Activated CD8-positive, alpha-beta memory T cell treated with anti-CD3 and anti-CD28 coated beads for 36 hours (primary cell): ENCODE results near the gene ARHGEF2. TPM values are rescaled to one million over a fixed set of nuclear protein-coding genes. Genes with fewer than 3 reads are reported as not detected.

Source experiments
- CTCF ChIA-PET: fragments of 350-600 bp; sonication (Branson Sonifier 250); formaldehyde crosslinking; loops from one replicate; lab custom pipeline; 2021; ENCODE audit warnings: antibody characterized with exemption; lab: Charles Lee
- POLR2A ChIA-PET: fragments of 350-600 bp; sonication (Branson Sonifier 250); formaldehyde crosslinking; loops from one replicate; lab custom pipeline; 2021; ENCODE audit warnings: antibody characterized with exemption; lab: Charles Lee
- total RNA-seq, 2 experiments: library from RNA; stranded (reverse); gene quantifications; one replicate each; pipeline ENCODE4 v1.2.3, GENCODE V29; 2021

Gene ARHGEF2
- total RNA-seq, 2 experiments from 2014 or later: 169 TPM

- ChIA-PET POLR2A (no interaction called here), CTCF (interaction anchor here (0.7 to 1.0 kb wide), 2 partner anchors 65 to 123 kb away, joined by 3 read pairs; no protein-coding TSS in a partner anchor)
These were observed 22.8 kb upstream of the ARHGEF2 start for GRCh38 chr1:156001021-156001661.

- CTCF ChIA-PET: no interaction called here
- POLR2A ChIA-PET: no interaction called here
These were observed 21.6 kb upstream of the ARHGEF2 start for GRCh38 chr1:155999964-156000363.

- CTCF ChIA-PET: interaction anchor here (1.0 to 1.3 kb wide), 2 partner anchors 15 to 71 kb away, joined by 3 read pairs; no protein-coding TSS in a partner anchor
- POLR2A ChIA-PET: no interaction called here
These were observed 17.8 kb upstream of the ARHGEF2 start for GRCh38 chr1:155996166-155996565.

- ChIA-PET POLR2A (no interaction called here), CTCF (interaction anchor here (1.0 kb wide), 1 partner anchor 56 kb away, joined by 3 read pairs; no protein-coding TSS in a partner anchor)
These were observed 15.2 kb upstream of the ARHGEF2 start for GRCh38 chr1:155993595-155993994.

GRCh38 chr1:155990005-155990739, 11.8 kb upstream of the ARHGEF2 start:
- ChIA-PET CTCF (interaction anchor here (0.6 to 4.8 kb wide), 25 partner anchors 13 to 739 kb away, joined by 3 to 49 read pairs (median 3); partner anchors contain the start of genes ARHGEF2, GLMP, KHDC4 and SMG5), POLR2A (interaction anchor here (0.5 to 0.9 kb wide), 2 partner anchors 51 to 53 kb away, joined by 3 to 13 read pairs; no protein-coding TSS in a partner anchor)

DNA sequence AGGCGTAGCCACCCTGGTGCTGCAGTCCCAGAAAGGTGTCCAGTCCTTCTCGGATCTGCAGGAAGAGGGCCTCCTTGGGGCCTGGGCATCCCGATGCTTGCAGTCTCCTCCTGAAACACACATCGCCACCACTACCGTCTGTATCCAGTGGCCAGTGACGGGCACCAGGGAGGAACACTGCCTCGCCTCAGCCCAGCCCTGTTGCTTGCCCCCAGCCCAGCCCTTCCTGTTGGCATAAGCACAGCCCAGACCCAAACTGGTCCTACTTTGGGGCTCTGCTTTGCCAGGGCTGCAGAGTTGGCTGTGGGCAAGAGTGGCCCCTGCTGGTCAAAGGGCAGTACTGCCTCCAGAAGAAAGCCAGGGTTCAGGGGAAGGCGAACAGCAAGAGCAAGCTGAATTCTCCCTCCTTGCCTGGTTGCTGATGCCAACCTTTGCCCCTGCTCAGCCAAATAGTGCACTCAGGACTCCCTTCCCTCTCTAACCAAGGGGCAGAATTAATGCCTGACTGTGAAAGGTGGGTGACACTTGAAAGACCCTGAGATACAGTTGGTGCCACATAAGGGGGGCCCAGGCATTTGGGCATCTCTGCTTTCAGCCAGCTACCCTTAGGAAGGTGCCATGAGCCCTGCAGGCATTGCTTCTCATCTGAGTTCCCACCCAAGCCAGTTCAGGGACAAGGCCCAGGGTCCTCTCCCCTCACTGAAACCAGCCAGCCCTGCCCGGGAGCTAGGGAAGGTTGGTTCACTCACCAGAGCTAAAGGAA, 11.1 kb upstream of the ARHGEF2 start:
- POLR2A ChIA-PET: interaction anchor here (0.5 to 0.9 kb wide), 2 partner anchors 50 to 54 kb away, joined by 3 to 13 read pairs; no protein-coding TSS in a partner anchor
- CTCF ChIA-PET: interaction anchor here (0.6 to 4.8 kb wide), 25 partner anchors 12 to 739 kb away, joined by 3 to 49 read pairs (median 4); partner anchors contain the start of genes ARHGEF2, GLMP, KHDC4 and SMG5

GRCh38 chr1:155984903-155985645, 6.7 kb upstream of the ARHGEF2 start:
- CTCF ChIA-PET: interaction anchor here (0.7 to 2.1 kb wide), 2 partner anchors 19 to 47 kb away, joined by 3 to 5 read pairs; no protein-coding TSS in a partner anchor
- POLR2A ChIA-PET: interaction anchor here (0.5 kb wide), 1 partner anchor 18 kb away, joined by 3 read pairs; no protein-coding TSS in a partner anchor

DNA sequence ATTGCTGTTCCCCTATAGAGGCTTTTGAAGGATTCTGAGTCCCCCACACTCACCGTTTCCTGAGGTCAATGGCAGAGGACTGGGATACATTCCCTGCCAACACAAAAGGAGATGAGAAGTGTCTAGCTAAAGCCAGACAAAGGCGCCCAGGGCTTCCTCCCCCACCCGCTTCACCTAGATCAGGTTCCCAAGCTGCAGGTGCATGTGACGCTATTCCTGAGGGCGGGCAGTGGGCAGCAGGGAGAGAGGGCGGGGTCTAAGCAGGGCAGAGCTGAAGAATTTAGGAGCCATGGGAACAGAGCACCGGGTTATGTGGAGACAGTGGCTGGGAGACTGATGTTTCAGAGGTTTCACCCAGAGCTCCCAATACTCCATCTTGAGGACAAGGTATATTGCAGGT, 6.0 kb upstream of the ARHGEF2 start:
- ChIA-PET POLR2A (interaction anchor here (0.5 kb wide), 1 partner anchor 17 kb away, joined by 3 read pairs; no protein-coding TSS in a partner anchor), CTCF (interaction anchor here (0.6 to 2.1 kb wide), 4 partner anchors 19 to 46 kb away, joined by 3 to 5 read pairs (median 4); no protein-coding TSS in a partner anchor)

- ChIA-PET POLR2A (interaction anchor here (0.6 kb wide), 2 partner anchors 48 to 85 kb away, joined by 4 to 15 read pairs; no protein-coding TSS in a partner anchor), CTCF (interaction anchor here (0.5 to 2.1 kb wide), 7 partner anchors 20 to 147 kb away, joined by 3 to 6 read pairs (median 4); partner anchors contain the start of gene KHDC4)
These were observed 5.1 kb upstream of the ARHGEF2 start for GRCh38 chr1:155983191-155984024.

- CTCF ChIA-PET: interaction anchor here (1.2 to 5.2 kb wide), 3 partner anchors 14 to 48 kb away, joined by 3 to 24 read pairs (median 6); partner anchors contain the start of gene KHDC4
- POLR2A ChIA-PET: interaction anchor here (0.6 kb wide), 1 partner anchor 37 kb away, joined by 3 read pairs; no protein-coding TSS in a partner anchor
These were observed 3.8 kb upstream of the ARHGEF2 start for GRCh38 chr1:155982106-155982505.

DNA sequence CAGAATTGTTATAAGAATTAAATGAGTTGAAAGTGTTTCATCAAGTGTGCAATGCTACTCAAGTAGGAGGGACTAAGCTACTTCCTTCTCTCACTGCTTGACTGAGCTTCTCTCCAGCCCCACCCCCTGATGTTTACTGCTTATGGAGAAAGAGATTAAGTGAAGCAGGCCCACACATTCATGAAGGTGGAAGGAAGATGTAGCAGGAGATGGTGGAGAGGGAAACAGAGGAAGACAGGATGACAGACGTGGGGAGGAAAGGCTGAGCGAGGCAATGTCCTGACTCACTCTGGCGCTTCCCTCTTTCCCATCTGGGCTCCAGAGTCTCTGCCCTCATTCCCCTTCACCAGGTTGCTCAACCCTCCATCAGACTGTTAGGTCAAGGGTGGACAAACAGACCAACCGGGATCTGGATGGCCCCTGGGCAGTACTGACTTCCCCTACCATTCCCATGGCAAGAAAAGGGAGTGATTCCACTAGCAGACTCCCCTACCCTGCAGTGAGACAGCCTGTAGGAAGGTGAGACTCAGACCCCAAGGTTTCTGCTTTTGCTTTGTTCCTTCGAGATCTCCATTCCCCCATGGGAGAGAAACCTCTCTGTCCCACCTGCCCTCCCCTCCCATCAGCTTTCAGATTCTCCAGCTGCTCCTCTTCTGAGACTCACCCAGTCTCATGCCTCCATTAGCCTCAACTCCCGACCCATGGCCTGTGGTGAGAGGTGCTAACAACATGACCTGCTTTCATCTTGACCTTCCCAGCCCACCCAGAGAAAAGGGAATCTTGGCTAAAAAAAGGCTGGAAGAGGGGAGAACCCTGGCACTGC, 3.1 kb upstream of the ARHGEF2 start:
- ChIA-PET CTCF (interaction anchor here (0.7 to 8.8 kb wide), 7 partner anchors 8 to 47 kb away, joined by 3 to 49 read pairs (median 5); partner anchors contain the start of gene KHDC4), POLR2A (no interaction called here)

DNA sequence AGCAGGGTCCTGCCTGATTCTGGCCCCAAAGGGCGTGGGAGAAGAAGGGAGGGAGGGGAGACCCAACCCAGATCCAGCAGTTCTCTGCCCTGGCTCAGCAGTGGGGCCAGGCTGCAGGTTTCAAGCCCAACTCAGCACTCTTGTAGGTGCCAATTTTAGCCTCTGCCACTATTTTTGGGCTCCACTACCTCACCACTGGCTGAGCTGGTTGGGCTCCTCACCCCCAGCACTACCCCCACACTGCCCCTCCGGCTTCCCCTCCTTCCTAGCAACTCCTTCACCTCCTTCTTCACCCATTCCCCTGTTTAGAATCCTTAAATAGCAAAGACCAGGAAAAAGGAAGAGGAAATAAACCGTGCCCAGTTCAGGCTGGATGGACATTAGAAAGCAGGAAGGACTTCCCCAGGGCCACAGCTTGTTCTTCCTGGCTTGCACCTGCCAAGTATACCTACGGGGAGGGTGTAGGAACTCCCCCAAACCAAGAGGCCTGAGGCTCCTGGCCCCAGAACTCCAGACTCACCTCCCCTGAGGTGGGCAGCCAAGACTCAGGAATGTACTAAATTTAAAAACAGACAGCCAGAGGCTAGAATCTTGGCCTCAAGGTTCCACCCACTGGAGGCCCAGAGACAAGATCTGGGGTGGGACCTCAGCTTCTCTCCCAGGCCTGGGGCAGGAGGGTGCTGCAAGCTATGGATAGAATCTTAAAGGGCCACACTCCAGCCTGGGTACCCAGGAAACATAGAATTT, 1.4 kb upstream of the ARHGEF2 start:
- CTCF ChIA-PET: interaction anchor here (1.8 to 8.8 kb wide), 3 partner anchors 10 to 74 kb away, joined by 6 to 49 read pairs (median 24); partner anchors contain the start of gene UBQLN4

DNA sequence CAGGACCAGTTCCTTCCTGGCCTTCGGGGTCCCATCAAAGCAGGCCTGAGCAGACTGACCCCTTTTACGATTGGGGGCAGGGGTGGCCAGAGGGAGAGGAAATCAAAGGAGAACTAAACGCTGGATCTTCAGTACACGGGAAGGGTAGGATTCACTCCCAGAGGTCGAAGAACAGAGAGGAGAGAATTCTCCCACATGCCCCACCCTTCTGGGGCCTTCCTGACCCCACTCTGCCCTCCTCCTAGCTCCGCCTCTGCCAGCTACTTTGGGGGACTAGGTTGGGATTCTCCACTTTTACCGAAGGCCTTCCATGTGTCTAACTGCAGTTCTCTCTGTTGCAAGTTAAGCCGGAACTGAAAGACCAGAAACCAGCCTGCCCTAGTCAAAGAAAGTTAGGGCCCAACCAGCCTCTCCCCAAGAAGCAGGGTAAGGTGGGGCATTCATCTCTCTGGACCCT, 654 bp upstream of the ARHGEF2 start:
- CTCF ChIA-PET: interaction anchor here (0.7 to 8.8 kb wide), 7 partner anchors 11 to 491 kb away, joined by 3 to 49 read pairs (median 11); partner anchors contain the start of genes KHDC4 and UBQLN4
- POLR2A ChIA-PET: interaction anchor here (0.6 to 3.5 kb wide), 6 partner anchors 23 to 45 kb away, joined by 3 to 22 read pairs (median 10); partner anchors contain the start of genes KHDC4 and RXFP4

More for the DNA sequence above, 1.4 kb upstream of the ARHGEF2 start:
- POLR2A ChIA-PET: interaction anchor here (2.2 kb wide), 1 partner anchor 39 kb away, joined by 22 read pairs; the partner anchor contains the start of gene RXFP4

GRCh38 chr1:155977690-155978324, 540 bp downstream of the ARHGEF2 start:
- CTCF ChIA-PET: interaction anchor here (0.6 to 8.8 kb wide), 11 partner anchors 10 to 333 kb away, joined by 3 to 49 read pairs (median 6); partner anchors contain the start of genes KHDC4 and UBQLN4
- POLR2A ChIA-PET: interaction anchor here (0.5 to 3.5 kb wide), 16 partner anchors 10 to 471 kb away, joined by 3 to 22 read pairs (median 4); partner anchors contain the start of genes KHDC4 and RXFP4
